Fibroblast of the conjunctiva (primary cell): Measurements from ENCODE around the gene FANCD2OS.
"Not testable (repeated sequence)": the region's sequence is repeated elsewhere in the genome, so short reads cannot be mapped to it uniquely, and the experiment has no call there.

Experiments used
- DNase-seq: peaks from one replicate; pipeline ENCODE4 v3.0.0-alpha.2; 2010; ENCODE audit warnings: low read depth

Gene FANCD2OS, protein sequence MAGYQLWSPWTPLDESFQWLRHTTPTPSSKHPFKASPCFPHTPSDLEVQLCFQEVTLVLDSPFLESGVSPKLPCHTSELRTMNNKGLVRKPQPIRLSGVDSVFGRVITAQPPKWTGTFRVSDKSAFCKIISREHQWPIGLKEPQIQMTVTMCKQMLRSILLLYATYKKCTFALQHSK

GRCh38 chr3:10108091-10108490 is at the start of gene FANCD2OS:
Gene FANCD2OS, minus strand, starts transcription at chr3:10108255. Its CDS starts 3,481 bp downstream, at chr3:10104774.
- DNase-seq: no peak

DNA sequence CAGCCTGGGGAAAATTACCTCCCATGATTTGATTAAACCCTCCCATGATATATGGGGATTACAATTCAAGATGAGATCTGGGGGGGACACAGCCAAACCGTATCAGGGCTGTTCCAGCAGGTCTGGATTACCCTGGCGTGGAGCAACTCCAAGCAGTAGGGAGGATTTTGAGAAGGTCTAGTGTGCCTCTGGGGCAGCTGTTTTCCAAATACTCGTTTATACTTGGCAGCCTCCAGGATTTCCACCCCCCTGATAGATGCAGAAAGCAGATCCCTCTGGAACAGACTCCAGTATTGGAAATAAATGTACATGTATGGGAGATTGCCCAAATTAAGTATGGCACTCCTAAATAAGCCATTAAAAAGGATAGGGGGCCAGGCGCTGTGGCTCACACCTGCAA is 49.0 kb upstream of the FANCD2OS start:
- no peak for DNase-seq

- no peak for DNase-seq
Measured at GRCh38 chr3:10155658-10156057, 47.6 kb upstream of the FANCD2OS start.

- no peak for DNase-seq
Measured at GRCh38 chr3:10155123-10155472, 47.0 kb upstream of the FANCD2OS start.

DNA sequence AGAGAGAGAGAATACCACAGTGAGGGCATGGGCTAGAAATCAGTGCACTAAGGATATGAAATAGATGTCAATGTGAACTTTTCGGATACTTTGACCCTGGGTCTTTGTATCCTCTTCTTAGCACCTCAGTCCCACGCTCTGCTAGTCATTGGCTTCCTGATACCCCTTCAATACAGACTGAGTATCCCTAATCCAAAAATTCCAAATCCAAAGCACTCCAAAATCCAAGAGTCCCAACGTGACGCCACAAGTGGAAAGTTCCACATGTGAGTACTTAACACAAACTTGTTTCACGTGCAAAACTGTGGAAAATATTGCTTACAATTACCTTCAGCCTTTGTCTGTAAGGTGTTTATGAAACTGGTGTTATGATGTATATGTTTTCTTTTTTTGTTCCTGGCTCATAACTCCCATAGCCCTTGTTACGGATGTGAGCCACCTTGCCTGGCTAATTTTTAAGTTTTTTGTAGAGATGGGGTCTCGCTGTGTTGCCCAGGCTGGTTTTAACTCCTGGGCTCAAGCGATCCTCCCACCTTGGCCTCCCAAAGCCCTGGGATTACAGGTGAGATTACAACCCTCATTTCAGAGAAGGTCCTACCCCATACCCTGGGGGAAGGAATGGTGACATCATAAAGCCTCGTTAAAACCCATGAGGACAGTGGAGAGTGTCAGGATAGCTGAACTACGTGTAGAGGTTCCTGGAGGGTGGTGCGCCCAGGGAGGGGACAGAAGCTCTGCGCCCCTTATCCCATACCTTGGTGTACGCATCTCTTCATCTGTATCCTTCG is 46.5 kb upstream of the FANCD2OS start:
- no peak for DNase-seq

DNA sequence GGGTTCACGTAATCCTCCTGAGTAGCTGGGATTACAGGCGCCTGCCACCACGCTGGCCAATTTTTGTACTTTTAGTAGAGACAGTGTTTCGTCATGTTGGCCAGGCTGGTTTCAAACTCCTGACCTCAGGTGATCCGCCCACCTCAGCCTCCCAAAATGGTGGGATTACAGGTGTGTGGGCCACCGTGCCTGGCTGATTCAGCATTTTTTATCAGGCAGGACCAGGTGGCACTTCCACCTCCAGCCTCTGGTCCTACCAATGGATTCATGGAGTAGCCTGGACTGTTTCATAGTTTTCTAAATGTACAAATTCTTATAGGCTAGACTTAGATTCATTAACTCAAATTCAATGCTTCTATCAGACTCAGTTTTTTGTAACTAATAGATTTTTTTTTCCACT is 42.9 kb upstream of the FANCD2OS start:
- DNase-seq: no peak

DNA sequence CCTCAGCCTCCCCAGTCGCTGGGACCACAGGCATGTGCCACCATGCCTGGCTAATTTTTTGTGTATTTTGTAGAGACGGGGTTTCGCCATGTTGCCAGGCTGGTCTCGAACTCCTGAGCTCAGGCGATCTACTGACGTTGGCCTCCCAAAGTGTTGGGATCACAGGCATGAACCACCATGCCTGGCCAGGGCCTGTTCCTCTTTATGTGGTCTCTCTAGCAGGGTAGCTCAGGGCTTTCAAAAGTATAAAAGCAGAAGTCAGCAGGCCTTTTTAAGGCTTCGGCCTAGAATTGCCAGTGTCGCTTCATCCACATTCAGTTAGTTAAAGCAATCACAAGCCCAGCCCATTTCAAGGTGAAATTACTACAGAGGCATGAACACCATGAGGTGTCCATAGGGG is 41.2 kb upstream of the FANCD2OS start:
- no peak for DNase-seq

DNA sequence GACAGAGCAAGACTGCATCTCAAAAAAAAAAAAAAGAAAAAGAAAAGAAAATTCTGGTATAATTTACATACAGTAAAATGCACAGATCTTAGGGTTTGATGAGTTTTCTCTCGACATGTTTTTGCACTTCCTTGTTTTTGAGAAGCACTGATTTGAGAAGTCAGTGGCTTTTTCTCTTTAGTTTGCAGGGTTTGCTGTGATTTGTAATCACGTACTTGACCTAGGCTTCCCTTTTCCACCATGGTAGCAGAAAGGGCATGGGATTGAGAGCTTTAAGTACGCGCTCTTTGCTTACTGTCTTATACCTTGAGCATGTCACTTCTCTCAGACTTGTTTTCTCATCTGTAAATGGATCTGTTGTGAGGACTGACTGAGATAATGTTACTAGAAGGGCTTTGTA is 37.6 kb upstream of the FANCD2OS start:
- DNase-seq: no peak

DNA sequence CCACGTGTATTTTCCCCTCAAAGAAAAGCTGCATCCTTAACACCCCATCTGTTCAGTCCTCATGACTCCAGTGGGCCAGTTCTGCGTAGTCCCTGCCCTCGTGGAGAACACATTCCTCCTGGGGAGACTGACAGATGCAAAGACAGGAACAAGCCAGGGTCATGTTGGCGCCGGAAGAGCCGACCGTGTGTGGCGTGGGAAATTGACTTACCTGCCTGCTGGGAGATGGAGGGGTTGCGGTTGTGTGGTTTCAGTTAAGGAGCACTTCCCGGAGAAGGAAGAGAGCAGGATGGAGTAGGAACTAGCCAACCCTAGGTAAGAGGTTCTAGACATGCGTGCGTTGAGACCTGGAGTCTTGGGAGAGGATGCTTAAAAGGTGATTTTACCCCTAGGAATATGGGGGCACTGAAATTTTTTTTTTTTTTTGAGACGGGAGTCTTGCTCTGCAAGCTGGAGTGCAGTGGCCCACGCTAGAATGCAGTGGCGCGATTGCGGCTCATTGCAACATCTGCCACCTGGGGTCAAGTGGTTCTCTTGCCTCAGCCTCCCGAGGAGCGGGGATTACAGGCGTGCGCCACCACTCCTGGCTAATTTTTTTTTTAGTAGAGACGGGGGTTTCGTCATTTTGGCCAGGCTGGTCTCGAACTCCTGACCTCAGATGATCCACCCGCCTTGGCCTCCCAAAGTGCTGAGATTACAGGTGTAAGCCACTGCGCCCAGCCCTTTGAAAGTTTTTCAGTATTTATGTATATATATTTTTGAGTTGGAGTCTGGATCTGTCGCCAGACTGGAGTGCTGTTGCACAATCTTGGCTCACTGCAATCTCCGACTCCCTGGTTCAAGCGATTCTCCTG is 34.9 kb upstream of the FANCD2OS start:
- DNase-seq: no peak

GRCh38 chr3:10140996-10141546 is 33.0 kb upstream of the FANCD2OS start:
- no peak for DNase-seq

GRCh38 chr3:10137178-10137577 is 29.1 kb upstream of the FANCD2OS start:
- DNase-seq: no peak

DNA sequence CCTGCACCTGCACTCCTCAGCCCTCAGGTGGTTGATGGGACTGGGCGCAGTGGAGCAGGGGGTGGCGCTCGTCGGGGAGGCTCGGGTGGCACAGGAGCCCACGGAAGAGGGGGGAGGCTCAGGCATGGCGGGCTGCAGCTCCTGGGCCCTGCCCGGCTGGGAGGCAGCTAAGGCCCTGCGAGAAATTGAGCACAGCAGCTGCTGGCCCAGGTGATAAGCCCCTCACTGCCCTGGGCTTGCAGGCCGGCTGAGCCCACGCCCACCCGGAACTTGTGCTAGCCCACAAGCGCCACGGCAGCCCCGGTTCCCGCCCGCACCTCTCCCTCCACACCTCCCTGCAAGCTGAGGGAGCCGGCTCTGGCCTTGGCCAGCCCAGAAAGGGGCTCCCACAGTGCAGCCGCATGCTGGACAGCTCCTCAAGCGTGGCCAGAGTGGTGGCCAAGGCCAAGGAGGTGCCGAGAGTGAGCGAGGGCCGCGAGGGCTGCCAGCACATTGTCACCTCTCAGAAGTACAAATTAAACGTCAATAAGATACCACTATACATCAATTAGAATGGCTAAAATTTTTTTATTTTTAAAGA is 28.5 kb upstream of the FANCD2OS start:
- DNase-seq: no peak

DNA sequence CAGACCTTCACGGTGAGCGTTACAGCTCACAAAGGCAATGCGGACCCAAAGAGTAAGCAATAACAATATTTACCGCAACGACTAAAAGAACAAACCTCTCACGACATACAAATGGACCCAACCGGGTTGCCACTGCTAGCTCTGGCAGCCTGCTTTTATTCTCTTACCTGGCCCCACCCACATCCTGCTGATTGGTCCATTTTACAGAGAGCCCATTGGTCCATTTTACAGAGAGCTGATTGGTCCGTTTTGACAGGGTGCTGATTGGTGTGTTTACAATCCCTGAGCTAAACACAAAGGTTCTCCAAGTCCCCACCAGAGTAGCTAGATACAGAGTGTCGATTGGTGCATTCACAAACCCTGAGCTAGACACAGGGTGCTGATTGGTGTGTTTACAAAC is 27.8 kb upstream of the FANCD2OS start:
- not testable (repeated sequence) for DNase-seq

GRCh38 chr3:10122724-10123123 is 14.7 kb upstream of the FANCD2OS start:
- no peak for DNase-seq

DNA sequence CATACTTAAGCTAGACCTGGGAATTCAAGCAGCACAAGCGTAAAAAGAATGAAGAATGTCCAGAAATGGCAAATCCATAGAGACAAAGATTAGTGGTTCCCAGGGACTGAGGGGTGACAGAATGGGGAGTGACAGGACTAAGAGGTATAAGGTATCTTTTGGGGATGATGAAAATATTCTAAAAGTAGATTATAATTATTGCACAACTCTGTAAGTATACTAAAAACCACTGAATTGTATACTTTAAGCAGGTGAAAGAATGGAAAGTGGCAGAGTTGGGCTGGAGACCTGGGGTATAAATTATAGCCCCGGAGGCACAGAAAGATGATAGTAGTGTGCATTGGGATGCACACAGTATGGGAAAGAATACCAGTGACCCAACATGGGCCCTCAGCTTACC is 13.0 kb upstream of the FANCD2OS start:
- no peak for DNase-seq

GRCh38 chr3:10119376-10119775 is 11.3 kb upstream of the FANCD2OS start:
- no peak for DNase-seq

DNA sequence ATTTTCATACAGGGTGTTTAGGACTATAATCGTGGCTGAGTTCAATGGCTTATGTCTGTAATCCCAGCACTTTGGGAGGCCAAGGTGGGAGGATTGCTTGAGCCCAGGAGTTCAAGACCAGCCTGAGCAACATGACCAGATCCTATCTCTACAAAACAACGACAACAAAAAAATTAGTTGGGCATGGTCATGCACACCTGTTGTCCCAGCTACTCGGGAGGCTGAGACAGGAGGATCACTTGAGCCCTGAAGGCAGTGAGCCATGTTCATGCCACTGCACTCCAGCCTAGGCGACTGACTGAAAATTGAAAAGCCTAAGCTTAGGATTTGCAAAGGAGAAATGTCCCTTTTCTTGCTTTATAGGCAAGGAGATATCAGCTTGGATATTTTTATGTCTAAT is 8.9 kb upstream of the FANCD2OS start:
- DNase-seq: no peak

GRCh38 chr3:10116138-10116460 is 8.0 kb upstream of the FANCD2OS start:
- DNase-seq: peak; percentile 13

DNA sequence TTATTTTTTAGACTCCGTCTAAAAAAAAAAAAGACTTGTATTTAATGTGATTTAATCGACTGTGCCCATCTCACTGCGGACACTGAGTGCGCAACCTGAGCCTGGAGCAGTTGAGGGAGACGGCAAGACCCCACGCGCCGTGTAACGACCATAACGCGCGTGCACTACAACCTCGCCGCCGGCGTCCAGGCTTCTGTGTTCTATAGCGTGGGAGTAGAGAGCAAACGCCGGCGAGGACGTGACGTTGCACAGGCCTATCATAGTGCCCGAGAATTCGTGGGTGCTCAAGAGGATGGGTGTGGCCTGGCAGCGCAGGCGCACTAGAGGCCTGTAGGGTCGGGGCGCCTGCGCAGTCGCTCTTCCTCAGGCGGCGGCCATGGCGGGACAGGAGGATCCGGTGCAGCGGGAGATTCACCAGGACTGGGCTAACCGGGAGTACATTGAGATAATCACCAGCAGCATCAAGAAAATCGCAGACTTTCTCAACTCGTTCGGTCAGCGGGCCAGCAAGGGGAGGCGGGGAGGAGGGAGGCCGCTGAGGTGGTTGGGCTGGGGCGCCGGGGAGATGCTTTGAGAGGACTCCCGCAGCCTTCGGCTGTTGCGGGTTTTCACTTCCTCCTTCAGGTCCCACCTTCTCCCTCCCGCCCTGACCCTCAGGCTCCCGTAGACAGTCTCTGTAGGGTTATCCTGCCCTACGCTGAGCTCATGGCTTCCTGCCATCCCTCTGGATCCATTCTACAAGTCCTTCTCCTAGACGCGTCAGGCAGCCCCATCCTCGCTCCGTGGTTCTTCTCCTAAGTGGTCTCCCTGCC is 7.5 kb upstream of the FANCD2OS start, which contains the start of gene BRK1:
BRK1 (plus strand) TSS at position 350 of the 812 bp plus-strand sequence; CDS start at position 377, 27 bp downstream.
- peak; percentile 95 for DNase-seq

GRCh38 chr3:10106919-10107318 is 1.1 kb downstream of the FANCD2OS start:
- no peak for DNase-seq

DNA sequence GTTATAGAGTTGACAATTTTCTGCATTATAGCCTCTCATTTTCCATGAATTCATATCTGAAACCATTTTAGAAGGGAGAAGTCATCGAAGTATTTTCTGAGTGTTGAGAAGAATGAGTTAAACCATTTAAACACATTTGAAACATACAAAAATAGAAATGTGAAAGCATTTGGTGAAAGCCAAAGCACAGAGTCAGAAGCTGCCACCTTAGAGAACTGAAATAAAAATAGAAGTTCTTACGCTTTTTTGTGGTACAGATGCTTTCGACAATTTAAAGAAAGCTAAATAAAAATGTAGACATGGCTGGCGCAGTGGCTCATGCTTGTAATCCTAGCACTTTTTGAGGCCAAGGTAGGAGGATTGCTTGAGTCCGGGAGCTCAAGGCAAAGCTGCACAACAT is 9.0 kb downstream of the FANCD2OS start:
- no peak for DNase-seq
